ENCODE data around the gene ASAP3. TPM values are rescaled to one million over a fixed set of nuclear protein-coding genes. Genes with fewer than 3 reads are reported as not detected.
"Not testable (repeated sequence)": the region's sequence is repeated elsewhere in the genome, so short reads cannot be mapped to it uniquely, and the experiment has no call there.

The ASAP3 gene
- total RNA-seq, 1 donor from 2014 or later, result 11.5 TPM

- H3K4me3 ChIP-seq (ENCODE audit: low read depth, low read length), result no peak overlapping the region
- DNase-seq (ENCODE audit: low read depth), result no peak
- TF ChIP-seq CTCF (conservative IDR thresholded peaks at IDR 0.05; ENCODE audit: low read depth, low read length), result no peak
Observed at GRCh38 chr1:23497777-23498439, 13.9 kb upstream of the ASAP3 start.

- H3K4me3 ChIP-seq (ENCODE audit: low read depth, low read length), result no peak overlapping the region
- TF ChIP-seq CTCF (conservative IDR thresholded peaks at IDR 0.05; ENCODE audit: low read depth, low read length), result no peak
- no peak for DNase-seq (ENCODE audit: low read depth)
Observed at GRCh38 chr1:23496490-23497181, 12.7 kb upstream of the ASAP3 start.

- DNase-seq (ENCODE audit: low read depth), result not testable (repeated sequence)
Observed at GRCh38 chr1:23494836-23495235, 10.9 kb upstream of the ASAP3 start.

DNA sequence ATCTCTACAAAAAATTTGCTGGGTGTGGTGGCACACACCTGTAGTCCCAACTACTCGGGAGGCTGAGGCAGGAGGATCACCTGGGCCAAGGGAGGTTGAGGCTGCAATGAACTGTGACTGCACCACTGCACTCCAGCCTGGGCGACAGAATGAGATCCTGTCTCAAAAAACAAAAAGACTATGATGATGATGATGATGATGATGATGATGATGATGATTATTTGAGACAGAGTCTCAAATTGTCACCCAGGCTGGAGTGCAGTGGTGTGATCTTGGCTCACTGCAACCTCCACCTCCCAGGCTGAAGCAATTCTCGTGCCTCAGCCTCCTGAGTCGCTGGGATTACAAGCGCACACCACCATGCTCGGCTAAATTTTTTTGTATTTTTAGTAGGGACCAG lies 8.8 kb upstream of the ASAP3 start:
- DNase-seq (ENCODE audit: low read depth); H3K4me3 ChIP-seq (ENCODE audit: low read depth, low read length): not testable (repeated sequence)

More at GRCh38 chr1:23494836-23495235, 10.9 kb upstream of the ASAP3 start:
- not testable (repeated sequence) for H3K4me3 ChIP-seq (ENCODE audit: low read depth, low read length)

DNA sequence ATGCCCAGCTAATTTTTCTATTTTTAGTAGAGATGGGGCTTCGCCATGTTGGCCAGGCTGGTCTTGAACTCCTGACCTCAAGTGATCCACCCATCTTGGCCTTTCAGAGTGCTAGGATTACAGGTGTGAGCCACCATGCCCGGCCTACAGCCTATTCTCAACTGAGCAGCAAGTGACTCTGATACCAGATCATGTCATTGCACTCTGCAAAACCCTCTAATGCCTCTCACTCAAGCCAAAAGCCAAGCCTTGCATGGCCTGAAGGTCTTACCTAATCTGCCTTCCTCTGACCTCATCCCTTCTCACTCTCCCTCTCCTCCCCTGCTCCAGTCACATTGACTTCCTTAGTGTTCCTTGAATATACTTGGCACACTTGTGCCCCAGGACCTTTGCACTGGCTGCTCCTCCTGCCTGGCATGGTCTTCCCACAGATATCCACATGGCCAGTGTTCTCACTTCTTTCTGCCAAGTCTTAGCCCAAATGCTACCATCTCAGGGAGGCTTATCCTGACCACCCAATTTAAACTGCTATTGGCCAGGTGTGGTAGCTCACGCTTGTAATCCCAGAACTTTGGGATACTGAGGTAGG lies 8.2 kb upstream of the ASAP3 start:
- no peak overlapping the region for H3K4me3 ChIP-seq (ENCODE audit: low read depth, low read length)
- no peak for TF ChIP-seq CTCF (conservative IDR thresholded peaks at IDR 0.05; ENCODE audit: low read depth, low read length)
- no peak for DNase-seq (ENCODE audit: low read depth)

- TF ChIP-seq CTCF (conservative IDR thresholded peaks at IDR 0.05; ENCODE audit: low read depth, low read length), result no peak
- no peak overlapping the region for H3K4me3 ChIP-seq (ENCODE audit: low read depth, low read length)
- DNase-seq (ENCODE audit: low read depth), result no peak
Observed at GRCh38 chr1:23489842-23490241, 5.9 kb upstream of the ASAP3 start.

DNA sequence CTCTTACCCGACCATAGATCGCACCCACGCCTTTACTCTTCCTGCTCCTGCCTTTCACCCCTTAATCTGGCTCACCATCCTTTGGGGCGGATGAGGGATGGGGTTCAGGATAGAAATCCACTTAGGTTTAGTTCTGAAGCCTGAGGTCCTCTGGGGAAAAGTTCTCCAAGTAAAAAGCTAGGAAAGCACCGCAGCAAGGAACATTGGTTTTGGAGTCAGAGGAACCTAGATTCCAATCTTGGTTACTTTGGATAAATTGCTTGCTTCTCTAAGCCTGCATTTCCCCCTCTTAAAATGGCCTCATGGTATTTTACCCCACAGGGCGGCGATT lies 988 bp upstream of the ASAP3 start:
- no peak for DNase-seq (ENCODE audit: low read depth)
- no peak for TF ChIP-seq CTCF (conservative IDR thresholded peaks at IDR 0.05; ENCODE audit: low read depth, low read length)
- H3K4me3 ChIP-seq (ENCODE audit: low read depth, low read length), result no peak overlapping the region

All from epithelial cell of proximal tubule (primary cell).